HepG2 (cell line): ENCODE data around the gene RYR2. TPM values are rescaled to one million over a fixed set of nuclear protein-coding genes. Genes with fewer than 3 reads are reported as not detected.

Experiments used
- ATAC-seq: fragments of 200-7000 bp; cut with Tn5 transposase; 3 replicates; pipeline ENCODE4 v1.9.1; 2020; ENCODE audit warnings: mild to moderate bottlenecking, moderate library complexity
- BruUV-seq: library from RNA; stranded (reverse); fragments of 400-500 nt; replicated peaks from 2 replicates; lab custom pipeline; 2021; lab: Mats Ljungman, UMichigan
- CTCF ChIA-PET: fragments of 300-600 bp; formaldehyde crosslinking; extraction: SDS; loops from one replicate; lab custom pipeline; 2021; ENCODE audit warnings: low total read pairs, inconsistent platforms, low intra/inter-chr PET ratio; lab: Yijun Ruan, JAX
- POLR2A ChIA-PET: fragments of 350-600 bp; sonication (Branson Sonifier 250); formaldehyde crosslinking; loops from one replicate; lab custom pipeline; 2020; ENCODE audit warnings: antibody characterized with exemption, inconsistent platforms; lab: Yijun Ruan, JAX
- DNase-seq: peaks from one replicate; pipeline ENCODE4 v3.0.0-alpha.2; 2015; ENCODE audit warnings: low spot score
- FAIRE-seq: peaks from 3 replicates; lab custom pipeline; 2011; peaks lifted over from hg19 to GRCh38; lab: Jason Lieb, UNC
- H2AFZ ChIP-seq: one replicate; pipeline ENCODE4 v1.6.1; 2011; ENCODE audit warnings: low read length, inconsistent platforms
- H3K27ac ChIP-seq: fragments of 300-600 bp; 3 replicates; pipeline ENCODE4 v1.8.0; 2011; ENCODE audit warnings: mixed run types, mild to moderate bottlenecking, mixed read lengths, low read length, inconsistent platforms; ENCODE audit not compliant: insufficient read depth; ENCODE audit errors: extremely low read length
- H3K27me3 ChIP-seq, 2 experiments: fragments of 200-600 bp in 1 of 2; 2 replicates in 1 of 2; 3 replicates in 1 of 2; pipeline versions ENCODE4 v1.6.0 to v1.8.0; 2011; ENCODE audit warnings: low read length in 2 of 2, mild to moderate bottlenecking in 2 of 2, moderate library complexity in 2 of 2, inconsistent platforms in 1 of 2; ENCODE audit not compliant: insufficient read depth in 2 of 2, control insufficient read depth in 1 of 2
- H3K36me3 ChIP-seq, 2 experiments: fragments of 200-600 bp in 1 of 2; replicated peaks in 1 of 2; 2 replicates in 1 of 2; 3 replicates in 1 of 2; pipeline versions ENCODE4 v1.5.1 to v1.8.0; 2011; ENCODE audit warnings: low read length in 2 of 2, inconsistent platforms in 1 of 2; ENCODE audit not compliant: insufficient read depth in 2 of 2, control insufficient read depth in 1 of 2
- H3K4me1 ChIP-seq: 2 replicates; pipeline ENCODE4 v1.5.1; 2012; ENCODE audit warnings: low read length, inconsistent platforms; ENCODE audit not compliant: insufficient read depth
- H3K4me2 ChIP-seq: 2 replicates; pipeline ENCODE4 v1.6.0; 2011; ENCODE audit warnings: low read depth, low read length, inconsistent platforms
- H3K4me3 ChIP-seq, 3 experiments: fragments of 200-600 bp in 1 of 3; sonication (generic), shearing (Covaris generic) in 1 of 3; replicated peaks in 1 of 3; 2 replicates each; pipeline ENCODE4 v1.5.1; 2011 to 2016; ENCODE audit warnings: low read length in 3 of 3, inconsistent platforms in 2 of 3, low read depth in 2 of 3, mild to moderate bottlenecking in 2 of 3, control low read depth in 1 of 3, mixed read lengths in 1 of 3; ENCODE audit not compliant: insufficient read depth in 1 of 3
- H3K79me2 ChIP-seq: one replicate; pipeline ENCODE4 v1.6.1; 2011; ENCODE audit warnings: low read length, inconsistent platforms; ENCODE audit not compliant: insufficient read depth
- H3K9ac ChIP-seq: 2 replicates; pipeline ENCODE4 v1.6.0; 2011; ENCODE audit warnings: mild to moderate bottlenecking, low read depth, low read length, inconsistent platforms; ENCODE audit not compliant: insufficient read depth
- H3K9me3 ChIP-seq: 2 replicates; pipeline ENCODE4 v1.5.1; 2012; ENCODE audit warnings: mild to moderate bottlenecking, low read length
- H4K20me1 ChIP-seq: 2 replicates; pipeline ENCODE4 v1.6.0; 2011; ENCODE audit warnings: inconsistent platforms, mild to moderate bottlenecking, low read length, moderate library complexity; ENCODE audit not compliant: insufficient read depth
- GPBP1L1 ChIP-seq: sonication (generic); formaldehyde crosslinking; IDR thresholded peaks from 2 replicates; pipeline ENCODE4 v1.5.0; 2020; ENCODE audit warnings: mild to moderate bottlenecking, missing genetic modification reagents
- HNF1B ChIP-seq: sonication (generic); formaldehyde crosslinking; IDR thresholded peaks from 2 replicates; pipeline ENCODE4 v1.5.1; 2020; ENCODE audit warnings: mild to moderate bottlenecking, moderate library complexity, missing genetic modification reagents
- PITX1 ChIP-seq: sonication (generic); formaldehyde crosslinking; IDR thresholded peaks from 2 replicates; pipeline ENCODE4 v1.5.1; 2020; ENCODE audit warnings: mild to moderate bottlenecking, missing genetic modification reagents
- RFX3 ChIP-seq: IDR thresholded peaks from 2 replicates; pipeline ENCODE4 v1.6.1; 2016; ENCODE audit warnings: missing biosample characterization, missing genetic modification reagents
- ZNF263 ChIP-seq: sonication (generic); formaldehyde crosslinking; IDR thresholded peaks from 2 replicates; pipeline ENCODE4 v1.4.0; 2020; ENCODE audit warnings: missing genetic modification reagents
- ZNF549 ChIP-seq: sonication (generic); formaldehyde crosslinking; IDR thresholded peaks from 2 replicates; pipeline ENCODE4 v1.5.0; 2020; ENCODE audit warnings: missing genetic modification reagents
- ZNF75D ChIP-seq: sonication (generic); formaldehyde crosslinking; IDR thresholded peaks from 2 replicates; pipeline ENCODE4 v1.8.1; 2023; ENCODE audit warnings: missing genetic modification reagents, mild to moderate bottlenecking, borderline replicate concordance
- WGBS: methylation state at CpG from one replicate; pipeline ENCODE4 v1.1.6; 2017; ENCODE audit warnings: low lambda C conversion rate; 5-methylcytosine and 5-hydroxymethylcytosine counted together
- in situ Hi-C: cut with HindIII; loops from 2 replicates; pipeline ENCODE4 v1.10.0; 2017; ENCODE audit warnings: low pct_unique_long_range_greater_than_20kb; ENCODE audit not compliant: extremely low pct_ligation_motif_present
- intact Hi-C: fragments of 100-400 bp; cut with micrococcal nuclease; formaldehyde crosslinking; loops from one replicate; pipeline ENCODE4 v1.10.0; 2022; ENCODE audit not compliant: unreplicated experiment
- polyA plus RNA-seq, 8 experiments: library from polyadenylated mRNA; depleted of rRNA in 3 of 8; stranded (reverse) in 7 of 8; unstranded in 1 of 8; fragments of >200 nt; fragmentation: Illumina TruSeq in 4 of 8; extraction: Trizol in 4 of 8; gene quantifications; 2 replicates each; pipeline versions ENCODE4 v1.2.1 to v1.2.3, GENCODE V29; 2011 to 2016; ENCODE audit warnings: low read depth in 4 of 8, missing spikeins in 1 of 8, mixed read lengths in 1 of 8; ENCODE audit not compliant: insufficient read depth in 1 of 8
- total RNA-seq, 5 experiments: library from RNA; depleted of rRNA; stranded (reverse); fragments of >200 nt; fragmentation: Illumina TruSeq; extraction: Trizol; gene quantifications; 2 replicates each; pipeline ENCODE4 v1.2.3, GENCODE V29; 2016; ENCODE audit warnings: low read depth in 1 of 5

The RYR2 gene
- total and polyA plus RNA-seq, 2 of the 13 experiments (the other 11 are each of a cell fraction or from before 2014, with no cell fraction given), result not detected

DNA sequence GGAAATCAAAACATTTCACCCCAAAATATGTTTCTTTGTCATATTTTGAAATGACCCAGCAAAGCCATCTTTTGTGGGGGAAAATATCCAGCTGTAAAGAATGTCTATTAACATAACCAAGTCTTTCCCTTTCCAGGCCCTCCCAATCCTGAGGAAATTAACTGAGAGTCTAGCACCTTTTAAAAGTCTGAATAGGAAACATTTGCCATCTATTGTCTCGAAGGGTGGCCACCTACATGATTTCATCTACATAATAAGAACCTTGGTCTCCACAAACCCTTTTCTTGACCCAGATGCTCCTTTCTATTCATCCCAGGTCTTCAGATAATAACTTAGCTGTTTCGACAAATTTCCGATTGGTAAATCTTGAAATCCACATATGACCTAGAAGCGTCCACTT lies 32.4 kb upstream of the RYR2 start (continued):
- no peak for TF ChIP-seq GPBP1L1 (CRISPR knock-in tag)
- no peak for TF ChIP-seq RFX3 (CRISPR knock-in tag)

DNA sequence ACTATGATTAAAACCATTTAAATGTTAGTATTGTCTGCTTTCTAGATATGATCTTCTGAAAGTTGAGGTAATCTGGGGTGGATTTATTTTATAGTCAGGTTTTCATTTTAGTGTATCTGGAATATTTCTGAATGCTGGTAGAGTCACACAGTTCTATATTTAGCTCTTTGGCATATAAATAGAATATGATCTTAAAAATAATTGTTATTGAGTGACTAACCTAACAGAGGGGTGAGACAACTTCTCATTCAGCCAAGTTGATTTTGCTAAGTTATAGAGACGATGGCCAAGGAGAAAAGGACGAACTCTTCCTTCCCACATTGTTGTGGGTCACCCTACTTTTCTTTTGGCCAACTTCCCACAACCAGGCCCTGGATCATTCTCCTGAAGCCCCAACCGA lies 30.6 kb upstream of the RYR2 start:
- DNase-seq (no peak), FAIRE-seq (no peak), ATAC-seq (no peak)
- Histone ChIP-seq H3K27ac (no peak overlapping the region), H3K27me3 (0 out of 5 replicates have a peak, but pooled peaks cover 0 to 3% of the 10 kb centered on the region in 2 experiments), H3K9me3 (no peaks in the 10 kb centered on the region), H3K36me3 (no peaks in the 10 kb centered on the region), H3K4me1 (peaks cover 8% of the 10 kb centered on the region; the same call in 1 of the 2 replicates), H4K20me1 (no peaks in the 10 kb centered on the region), H3K79me2 (no peaks in the 10 kb centered on the region), H3K4me3 (no peak overlapping the region), H3K9ac (no peak overlapping the region), H3K4me2 (no peak overlapping the region), H2AFZ (no peak overlapping the region)
- in situ Hi-C loops, result no loop called here
- no peak for TF ChIP-seq PITX1 (CRISPR knock-in tag)
- TF ChIP-seq ZNF549, result no peak
- no peak for TF ChIP-seq HNF1B (CRISPR knock-in tag)
- TF ChIP-seq ZNF263, result no peak
- no peak for TF ChIP-seq ZNF75D (CRISPR knock-in tag)
- ChIA-PET CTCF (no interaction called here), POLR2A (no interaction called here)
- no TSS peak for BruUV-seq
- WGBS, result 36% methylated on average over 3 of the region's 3 CpGs
- intact Hi-C loops, result no loop called here
